Stimulated activated CD4-positive, alpha-beta T cell treated with anti-CD3 and anti-CD28 coated beads, Interleukin-2, amount 100 ng/mL, for 24 hours (primary cell): ENCODE measurements around the gene LRRC42.
"Not testable (repeated sequence)": the region's sequence is repeated elsewhere in the genome, so short reads cannot be mapped to it uniquely, and the experiment has no call there.

Source experiments
- DNase-seq, 2 donors: peaks; one replicate each; pipeline ENCODE4 v3.0.0-alpha.2; 2020

The LRRC42 gene

GRCh38 chr1:53968125-53968513 is 22.0 kb downstream of the LRRC42 start:
- DNase-seq: no peak

DNA sequence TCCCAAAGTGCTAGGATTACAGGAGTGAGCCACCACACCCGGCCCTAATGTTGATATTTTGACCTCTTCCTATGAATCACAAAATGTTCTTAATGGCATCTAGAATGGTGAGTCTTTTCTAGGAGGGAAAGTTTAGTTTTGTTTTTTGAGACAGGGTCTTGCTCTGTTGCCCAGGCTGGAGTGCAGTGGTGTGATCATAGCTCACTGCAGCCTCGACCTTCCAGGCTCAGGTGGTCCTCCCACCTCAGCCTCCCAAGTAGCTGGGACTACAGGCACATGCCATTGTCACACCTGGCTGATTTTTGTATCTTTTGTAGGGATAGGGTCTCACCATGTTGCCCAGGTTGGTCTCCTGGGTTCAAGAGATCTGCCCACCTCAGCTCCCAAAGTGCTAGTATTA is 23.2 kb downstream of the LRRC42 start:
- not testable (repeated sequence) for DNase-seq

- no peak for DNase-seq
These were observed 25.6 kb downstream of the LRRC42 start for GRCh38 chr1:53971718-53972117.

- no peak for DNase-seq
These were observed 29.7 kb downstream of the LRRC42 start for GRCh38 chr1:53975861-53976260.

DNA sequence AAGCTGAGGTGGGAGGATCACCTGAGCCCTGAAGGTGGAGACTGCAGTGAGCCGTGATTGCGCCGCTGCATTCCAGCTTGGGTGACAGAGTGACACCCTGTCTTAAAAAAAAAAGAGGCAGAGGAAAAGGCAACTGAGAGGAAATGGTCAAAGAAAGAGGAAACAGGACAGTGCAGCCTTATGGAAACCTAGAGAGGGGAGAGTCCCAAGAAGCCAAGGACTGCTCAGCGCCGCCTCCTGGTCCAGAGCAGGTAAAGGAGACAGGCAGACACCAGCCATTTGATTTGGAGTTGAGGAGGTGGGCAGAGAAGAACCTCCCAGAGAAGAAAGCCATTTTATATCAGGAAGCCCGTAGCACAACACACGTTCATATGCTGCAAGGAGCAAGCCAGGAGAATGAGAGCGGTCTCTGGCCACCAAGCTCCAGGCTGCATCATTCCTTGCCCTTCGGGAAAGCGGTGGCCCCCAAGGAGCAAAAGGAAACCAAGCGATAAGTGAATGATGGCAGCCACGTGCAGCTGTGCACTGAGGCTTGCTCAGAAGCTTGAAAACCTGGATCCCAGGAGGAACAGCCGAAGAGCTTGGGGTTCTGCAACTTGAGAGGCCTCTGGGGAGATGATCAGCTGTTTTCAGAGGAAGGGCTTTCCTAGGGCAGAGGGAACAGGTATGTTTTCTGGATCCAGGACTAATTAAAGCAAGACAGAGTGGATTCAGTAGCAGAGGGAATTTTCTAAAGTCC is 33.7 kb downstream of the LRRC42 start:
- DNase-seq: no peak

GRCh38 chr1:53981220-53981619 is 35.1 kb downstream of the LRRC42 start:
- no peak for DNase-seq

- no peak for DNase-seq
These were observed 36.0 kb downstream of the LRRC42 start for GRCh38 chr1:53982034-53982762.

- DNase-seq: no peak
These were observed 36.6 kb downstream of the LRRC42 start for GRCh38 chr1:53982763-53983104.

DNA sequence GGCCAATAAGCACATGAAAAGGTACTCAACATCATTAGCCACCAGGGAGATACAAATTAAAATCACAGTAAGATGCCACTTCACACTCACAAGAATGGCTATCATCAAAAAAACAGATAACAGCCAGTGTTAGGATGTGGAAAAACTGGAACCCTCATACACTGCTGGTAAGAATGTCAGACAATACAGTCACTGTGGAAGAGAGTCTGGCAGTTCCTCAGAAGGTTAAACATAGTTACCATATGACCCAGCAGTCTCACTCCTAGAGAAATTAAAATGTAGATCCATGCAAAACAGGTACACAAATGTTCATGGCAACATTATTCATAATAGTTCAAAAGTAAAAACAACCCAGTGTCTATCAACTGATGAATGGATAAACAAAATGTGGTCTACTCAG is 38.6 kb downstream of the LRRC42 start:
- no peak for DNase-seq

DNA sequence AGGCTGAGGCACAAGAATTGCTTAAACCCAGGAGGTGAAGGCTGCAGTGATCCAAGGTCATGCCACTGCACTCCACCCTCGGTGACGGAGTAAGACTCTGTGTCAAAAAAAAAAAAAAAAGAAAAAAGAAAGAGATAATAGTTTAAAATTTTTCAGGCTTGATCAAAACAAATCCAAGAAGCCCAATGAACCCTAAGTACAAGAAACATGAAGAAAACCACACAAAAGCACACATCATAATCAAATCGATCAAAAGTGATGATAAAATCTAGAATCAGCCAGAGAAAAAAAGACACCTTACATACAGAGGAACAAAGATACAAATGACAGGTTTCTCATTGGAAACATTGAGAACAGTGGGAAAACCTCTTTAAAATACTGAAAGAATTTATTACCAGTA is 40.3 kb downstream of the LRRC42 start:
- DNase-seq: no peak

GRCh38 chr1:53987880-53988279 is 41.7 kb downstream of the LRRC42 start:
- no peak for DNase-seq

DNA sequence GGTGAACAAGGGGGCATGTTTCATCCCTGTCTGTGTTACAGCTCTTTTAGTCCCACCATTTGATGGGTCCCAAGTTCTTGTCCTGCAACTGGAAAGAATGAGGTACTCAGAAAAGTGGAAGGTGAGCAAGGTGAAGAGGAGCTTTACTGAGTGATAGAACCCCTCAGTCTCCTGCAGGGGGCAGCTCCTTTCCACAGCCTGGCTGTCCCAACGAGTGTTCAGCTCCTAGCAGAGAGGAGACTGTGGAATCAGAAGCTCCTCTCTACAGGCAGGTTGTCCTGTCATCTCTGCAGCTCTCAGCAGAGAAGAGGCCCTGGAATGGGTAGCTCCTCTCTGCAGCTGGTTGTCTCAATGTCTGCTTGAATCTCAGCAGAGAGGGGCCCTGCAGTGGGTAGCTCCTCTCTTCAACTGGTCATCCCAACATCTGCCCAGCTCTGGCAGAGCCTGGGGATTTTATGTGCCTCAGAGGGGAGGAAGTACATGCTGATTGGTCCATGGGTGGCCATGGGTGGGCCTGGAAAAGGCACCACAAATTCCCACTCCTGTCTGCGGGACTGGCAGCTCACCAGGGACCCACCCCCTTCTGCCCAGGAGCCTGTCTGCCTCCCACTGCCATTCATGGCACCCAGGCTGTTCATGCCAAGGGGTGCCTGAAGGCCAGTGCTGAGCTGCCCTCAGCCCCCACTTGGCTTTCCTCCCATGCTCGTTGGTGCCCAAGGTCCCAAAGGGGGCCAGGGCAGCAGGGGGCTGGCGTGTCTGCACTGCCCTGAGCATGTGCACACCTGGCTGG is 46.1 kb downstream of the LRRC42 start:
- DNase-seq: peak in 1 of 2 donors; percentile 8

DNA sequence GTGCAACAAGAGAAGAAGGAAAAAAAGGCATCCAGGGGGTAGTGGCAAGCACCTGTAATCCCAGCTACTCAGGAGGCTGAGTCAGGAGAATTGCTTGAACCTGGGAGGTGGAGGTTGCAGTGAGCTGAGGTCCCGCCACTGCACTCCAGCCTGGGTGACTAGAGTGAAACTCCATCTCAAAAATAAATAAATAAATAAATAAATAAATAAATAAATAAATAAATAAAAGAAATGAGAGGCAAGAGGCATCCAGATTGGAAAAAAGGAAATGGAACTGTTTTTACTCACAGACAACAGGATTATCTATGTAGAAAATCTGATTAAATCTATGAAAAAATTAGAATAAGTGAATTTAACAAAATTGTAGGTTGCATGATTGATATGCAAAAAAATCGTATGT is 48.4 kb downstream of the LRRC42 start:
- DNase-seq: not testable (repeated sequence)

GRCh38 chr1:53995683-53996082 is 49.5 kb downstream of the LRRC42 start:
- DNase-seq: no peak

- DNase-seq: no peak
These were observed 52.1 kb downstream of the LRRC42 start for GRCh38 chr1:53998223-53998622.

GRCh38 chr1:53999920-54000319 is 53.8 kb downstream of the LRRC42 start:
- DNase-seq: no peak

- no peak for DNase-seq
These were observed 55.4 kb downstream of the LRRC42 start for GRCh38 chr1:54001591-54001990.

- no peak for DNase-seq
These were observed 56.5 kb downstream of the LRRC42 start for GRCh38 chr1:54002544-54003248.

DNA sequence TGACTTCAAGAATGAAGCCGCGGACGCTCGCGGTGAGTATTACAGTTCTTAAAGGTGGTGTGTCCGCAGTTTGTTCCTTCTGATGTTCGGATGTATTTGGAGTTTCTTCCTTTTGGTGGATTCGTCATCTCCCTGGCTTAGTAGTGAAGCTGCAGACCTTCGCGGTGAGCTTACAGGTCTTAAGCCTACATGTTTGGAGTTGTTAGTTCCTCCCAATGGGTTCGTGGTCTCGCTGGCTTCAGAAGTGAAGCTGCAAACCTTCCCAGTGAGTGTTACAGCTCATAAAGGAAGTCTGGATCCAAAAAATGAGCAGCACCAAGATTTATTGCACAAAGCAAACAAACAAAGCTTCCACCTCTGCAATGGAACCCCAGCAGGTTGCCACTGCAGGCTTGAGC is 57.1 kb downstream of the LRRC42 start:
- DNase-seq: no peak

DNA sequence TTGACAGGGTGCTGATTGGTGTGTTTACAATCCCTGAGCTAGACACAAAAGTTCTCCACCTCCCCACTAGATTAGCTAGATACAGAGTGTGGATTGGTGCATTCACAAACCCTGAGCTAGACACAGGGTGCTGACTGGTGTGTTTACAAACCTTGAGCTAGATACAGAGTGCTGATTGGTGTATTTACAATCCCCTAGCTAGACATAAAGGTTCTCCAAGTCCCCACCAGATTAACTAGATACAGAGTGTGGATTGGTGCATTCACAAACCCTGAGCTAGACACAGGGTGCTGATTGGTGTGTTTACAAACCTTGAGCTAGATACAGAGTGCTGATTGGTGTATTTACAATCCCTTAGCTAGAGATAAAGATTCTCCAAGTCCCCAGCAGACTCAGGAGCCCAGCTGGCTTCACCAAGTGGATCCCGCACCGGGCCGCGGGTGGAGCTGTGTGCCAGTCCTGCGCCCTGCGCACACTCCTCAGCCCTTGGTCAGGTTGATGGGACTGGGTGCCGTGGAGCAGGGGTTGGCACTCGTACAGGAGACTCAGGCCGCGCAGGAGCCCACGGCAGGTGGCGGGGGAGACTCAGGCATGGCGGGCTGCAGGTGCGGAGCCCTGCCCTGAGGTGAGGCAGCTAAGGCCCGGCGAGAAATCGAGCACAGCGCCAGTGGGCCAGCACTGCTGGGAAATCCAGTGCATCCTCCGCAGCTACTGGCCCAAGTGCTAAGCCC is 57.8 kb downstream of the LRRC42 start:
- DNase-seq: not testable (repeated sequence)

GRCh38 chr1:54004481-54005049 is 58.4 kb downstream of the LRRC42 start:
- no peak for DNase-seq

DNA sequence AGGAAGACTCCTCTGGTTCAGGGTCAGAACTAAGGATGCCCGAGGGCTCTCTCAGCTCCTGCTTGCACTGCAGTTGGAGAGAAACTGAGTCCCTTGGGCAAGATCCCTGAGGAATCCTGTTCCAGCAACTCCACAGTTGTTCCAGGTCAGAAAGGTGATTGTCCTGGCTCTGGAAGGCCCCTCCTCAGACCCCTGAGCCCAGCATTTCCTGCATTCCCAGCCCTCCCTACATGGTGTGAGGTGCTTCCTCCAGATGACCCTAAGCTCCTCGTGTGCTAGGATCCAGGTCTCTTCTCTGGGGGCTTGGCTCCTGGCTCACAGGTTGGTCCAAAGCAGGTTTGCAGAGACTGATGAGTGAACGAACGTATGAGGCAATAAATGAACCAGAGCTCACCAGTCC is 60.4 kb downstream of the LRRC42 start:
- no peak for DNase-seq
